GM23338 (cell line): ENCODE results near the gene ATP5ME. TPM values are rescaled to one million over a fixed set of nuclear protein-coding genes. Genes with fewer than 3 reads are reported as not detected.

Source experiments
- ATAC-seq: fragments of 200-7000 bp; cut with Tn5 transposase; 3 replicates; pipeline ENCODE4 v1.9.1; 2020
- DNase-seq: peaks from one replicate; pipeline ENCODE4 v3.0.0-alpha.2; 2015; ENCODE audit warnings: low spot score
- H2AFZ ChIP-seq: fragments of 200-600 bp; sonication (generic); 2 replicates; pipeline ENCODE4 v1.8.0; 2016; ENCODE audit warnings: antibody characterized with exemption, mild to moderate bottlenecking, moderate library complexity
- H3F3A ChIP-seq: fragments of 200-600 bp; sonication (generic); replicated peaks from 2 replicates; pipeline ENCODE4 v1.8.0; 2017; ENCODE audit warnings: antibody characterized with exemption, mixed run types, low read depth
- H3K27ac ChIP-seq: fragments of 200-600 bp; sonication (generic); 2 replicates; pipeline ENCODE4 v1.6.1; 2016; ENCODE audit warnings: low read depth
- H3K27me3 ChIP-seq: fragments of 200-600 bp; sonication (generic); 2 replicates; pipeline ENCODE4 v1.8.0; 2016; ENCODE audit warnings: mild to moderate bottlenecking, mixed run types, moderate library complexity; ENCODE audit not compliant: insufficient read depth
- H3K36me3 ChIP-seq: fragments of 200-600 bp; sonication (generic); 2 replicates; pipeline ENCODE4 v1.8.0; 2016; ENCODE audit warnings: mild to moderate bottlenecking; ENCODE audit not compliant: insufficient read depth
- H3K4me1 ChIP-seq: fragments of 200-600 bp; sonication (generic); 2 replicates; pipeline ENCODE4 v1.8.0; 2016; ENCODE audit warnings: mild to moderate bottlenecking, moderate library complexity; ENCODE audit not compliant: insufficient read depth
- H3K4me2 ChIP-seq: fragments of 200-600 bp; sonication (generic); 2 replicates; pipeline ENCODE4 v1.7.1; 2017; ENCODE audit warnings: mixed run types
- H3K4me3 ChIP-seq: fragments of 200-600 bp; sonication (generic); 2 replicates; pipeline ENCODE4 v1.6.1; 2016; ENCODE audit warnings: mixed run types
- H3K79me2 ChIP-seq: fragments of 200-600 bp; sonication (generic); replicated peaks from 2 replicates; pipeline ENCODE4 v1.8.0; 2017; ENCODE audit warnings: mild to moderate bottlenecking; ENCODE audit not compliant: insufficient read depth
- H3K9me2 ChIP-seq: fragments of 200-600 bp; sonication (generic); 2 replicates; pipeline ENCODE4 v1.8.0; 2017; ENCODE audit not compliant: insufficient read depth
- H4K20me1 ChIP-seq: fragments of 200-600 bp; sonication (generic); replicated peaks from 2 replicates; pipeline ENCODE4 v1.8.0; 2017; ENCODE audit warnings: mild to moderate bottlenecking; ENCODE audit not compliant: insufficient read depth
- H3K27ac Mint-ChIP-seq: 2 replicates; pipeline ENCODE4 v1.8.0; 2020; ENCODE audit warnings: inconsistent platforms, mild to moderate bottlenecking, moderate library complexity, mixed read lengths
- H3K27me3 Mint-ChIP-seq: 3 replicates; pipeline ENCODE4 v1.8.0; 2022; ENCODE audit warnings: low read depth, mild to moderate bottlenecking, moderate library complexity, mixed read lengths, inconsistent platforms; ENCODE audit not compliant: insufficient read depth, poor library complexity
- H3K36me3 Mint-ChIP-seq: 3 replicates; pipeline ENCODE4 v1.8.0; 2021; ENCODE audit warnings: low read depth, mild to moderate bottlenecking, inconsistent platforms, moderate library complexity, mixed read lengths
- H3K4me1 Mint-ChIP-seq: 3 replicates; pipeline ENCODE4 v1.8.0; 2020; ENCODE audit warnings: mild to moderate bottlenecking, inconsistent platforms, mixed read lengths
- H3K4me3 Mint-ChIP-seq: 3 replicates; pipeline ENCODE4 v1.8.0; 2021; ENCODE audit warnings: moderate library complexity, mild to moderate bottlenecking, inconsistent platforms, mixed read lengths
- H3K9me3 Mint-ChIP-seq: 3 replicates; pipeline ENCODE4 v1.8.0; 2020; ENCODE audit warnings: moderate library complexity, mild to moderate bottlenecking, inconsistent platforms, mixed read lengths
- CREB1 ChIP-seq: fragments of 250-450 bp; sonication (Bioruptor Pico); IDR thresholded peaks from 2 replicates; pipeline ENCODE4 v1.5.0; 2020; ENCODE audit warnings: low read depth, mild to moderate bottlenecking, moderate library complexity
- EZH2phosphoT487 ChIP-seq: fragments of 200-600 bp; sonication (generic); IDR thresholded peaks from one replicate; pipeline ENCODE4 v1.8.1; 2018; ENCODE audit warnings: antibody characterized with exemption; ENCODE audit not compliant: unreplicated experiment
- JUNB ChIP-seq: IDR thresholded peaks from one replicate; pipeline ENCODE4 v1.6.1; 2016; ENCODE audit warnings: antibody characterized with exemption; ENCODE audit not compliant: unreplicated experiment
- POLR2AphosphoS5 ChIP-seq: IDR thresholded peaks from 2 replicates; pipeline ENCODE4 v1.6.1; 2016; ENCODE audit warnings: antibody characterized with exemption, low read depth
- STAT1 ChIP-seq: IDR thresholded peaks from one replicate; pipeline ENCODE4 v1.6.1; 2016; ENCODE audit warnings: antibody characterized with exemption; ENCODE audit not compliant: unreplicated experiment
- polyA plus RNA-seq: library from polyadenylated mRNA; unstranded; fragments of >200 nt; fragmentation: Nextera tagmentation; extraction: Ambion mirVana; gene quantifications from 2 replicates; pipeline ENCODE4 v1.2.1, GENCODE V29; 2016
- total RNA-seq: library from RNA; depleted of rRNA; stranded (reverse); fragments of >200 nt; shearing (Covaris generic); gene quantifications from 2 replicates; pipeline ENCODE4 v1.2.3, GENCODE V29; 2014
- TF ChIP-seq, protein P1 (sequence below): fragments of 250-450 bp; sonication (Bioruptor Pico); IDR thresholded peaks from 2 replicates; pipeline ENCODE4 v1.5.0; 2020; ENCODE audit warnings: mild to moderate bottlenecking, moderate library complexity

Gene ATP5ME
- total and polyA plus RNA-seq, 2 experiments from 2014 or later, result 60.5 to 2,021 TPM

DNA sequence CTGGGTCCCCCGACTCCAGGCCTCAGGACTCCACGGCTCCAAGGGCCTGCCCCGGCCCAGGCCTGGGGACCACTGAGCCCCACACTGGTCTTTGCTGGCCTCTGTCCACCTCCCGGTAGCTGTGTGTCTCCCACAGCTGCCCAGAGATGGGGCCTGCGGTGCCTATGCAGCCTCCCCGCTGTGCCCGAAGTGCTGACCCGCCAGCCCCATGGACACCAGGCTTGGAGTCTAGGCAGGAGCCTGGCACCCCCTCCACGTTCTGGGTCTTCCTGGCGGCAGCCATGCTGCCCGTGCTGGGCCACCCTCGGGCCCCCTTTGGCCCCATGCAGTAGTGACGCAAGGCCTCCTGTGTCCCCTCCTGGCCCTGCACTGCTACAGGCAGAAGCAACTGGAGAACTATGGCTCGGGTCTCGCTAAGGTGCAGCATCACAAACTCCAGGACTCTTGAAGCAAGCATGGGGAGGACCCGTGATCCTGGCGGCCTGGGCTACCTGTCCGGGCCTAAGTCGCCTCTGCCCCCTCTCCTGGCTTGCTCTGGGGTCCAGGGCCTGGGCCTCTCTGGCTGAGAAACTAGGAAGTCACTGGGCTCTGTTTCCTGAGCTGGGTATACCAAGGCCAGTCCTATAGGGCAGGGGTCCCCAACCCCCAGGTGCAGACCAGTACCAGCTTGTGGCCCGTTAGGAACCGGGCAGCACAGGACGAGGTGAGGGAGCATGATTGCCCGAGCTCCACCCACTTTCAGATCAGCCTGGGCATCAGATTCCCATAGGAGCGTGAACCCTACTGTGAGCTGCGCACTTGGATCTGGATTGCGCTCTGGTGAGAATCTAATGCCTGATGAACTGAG is 1.2 kb upstream of the ATP5ME start (continued):
- no peak for TF ChIP-seq CREB1
- TF ChIP-seq, protein P1, sequence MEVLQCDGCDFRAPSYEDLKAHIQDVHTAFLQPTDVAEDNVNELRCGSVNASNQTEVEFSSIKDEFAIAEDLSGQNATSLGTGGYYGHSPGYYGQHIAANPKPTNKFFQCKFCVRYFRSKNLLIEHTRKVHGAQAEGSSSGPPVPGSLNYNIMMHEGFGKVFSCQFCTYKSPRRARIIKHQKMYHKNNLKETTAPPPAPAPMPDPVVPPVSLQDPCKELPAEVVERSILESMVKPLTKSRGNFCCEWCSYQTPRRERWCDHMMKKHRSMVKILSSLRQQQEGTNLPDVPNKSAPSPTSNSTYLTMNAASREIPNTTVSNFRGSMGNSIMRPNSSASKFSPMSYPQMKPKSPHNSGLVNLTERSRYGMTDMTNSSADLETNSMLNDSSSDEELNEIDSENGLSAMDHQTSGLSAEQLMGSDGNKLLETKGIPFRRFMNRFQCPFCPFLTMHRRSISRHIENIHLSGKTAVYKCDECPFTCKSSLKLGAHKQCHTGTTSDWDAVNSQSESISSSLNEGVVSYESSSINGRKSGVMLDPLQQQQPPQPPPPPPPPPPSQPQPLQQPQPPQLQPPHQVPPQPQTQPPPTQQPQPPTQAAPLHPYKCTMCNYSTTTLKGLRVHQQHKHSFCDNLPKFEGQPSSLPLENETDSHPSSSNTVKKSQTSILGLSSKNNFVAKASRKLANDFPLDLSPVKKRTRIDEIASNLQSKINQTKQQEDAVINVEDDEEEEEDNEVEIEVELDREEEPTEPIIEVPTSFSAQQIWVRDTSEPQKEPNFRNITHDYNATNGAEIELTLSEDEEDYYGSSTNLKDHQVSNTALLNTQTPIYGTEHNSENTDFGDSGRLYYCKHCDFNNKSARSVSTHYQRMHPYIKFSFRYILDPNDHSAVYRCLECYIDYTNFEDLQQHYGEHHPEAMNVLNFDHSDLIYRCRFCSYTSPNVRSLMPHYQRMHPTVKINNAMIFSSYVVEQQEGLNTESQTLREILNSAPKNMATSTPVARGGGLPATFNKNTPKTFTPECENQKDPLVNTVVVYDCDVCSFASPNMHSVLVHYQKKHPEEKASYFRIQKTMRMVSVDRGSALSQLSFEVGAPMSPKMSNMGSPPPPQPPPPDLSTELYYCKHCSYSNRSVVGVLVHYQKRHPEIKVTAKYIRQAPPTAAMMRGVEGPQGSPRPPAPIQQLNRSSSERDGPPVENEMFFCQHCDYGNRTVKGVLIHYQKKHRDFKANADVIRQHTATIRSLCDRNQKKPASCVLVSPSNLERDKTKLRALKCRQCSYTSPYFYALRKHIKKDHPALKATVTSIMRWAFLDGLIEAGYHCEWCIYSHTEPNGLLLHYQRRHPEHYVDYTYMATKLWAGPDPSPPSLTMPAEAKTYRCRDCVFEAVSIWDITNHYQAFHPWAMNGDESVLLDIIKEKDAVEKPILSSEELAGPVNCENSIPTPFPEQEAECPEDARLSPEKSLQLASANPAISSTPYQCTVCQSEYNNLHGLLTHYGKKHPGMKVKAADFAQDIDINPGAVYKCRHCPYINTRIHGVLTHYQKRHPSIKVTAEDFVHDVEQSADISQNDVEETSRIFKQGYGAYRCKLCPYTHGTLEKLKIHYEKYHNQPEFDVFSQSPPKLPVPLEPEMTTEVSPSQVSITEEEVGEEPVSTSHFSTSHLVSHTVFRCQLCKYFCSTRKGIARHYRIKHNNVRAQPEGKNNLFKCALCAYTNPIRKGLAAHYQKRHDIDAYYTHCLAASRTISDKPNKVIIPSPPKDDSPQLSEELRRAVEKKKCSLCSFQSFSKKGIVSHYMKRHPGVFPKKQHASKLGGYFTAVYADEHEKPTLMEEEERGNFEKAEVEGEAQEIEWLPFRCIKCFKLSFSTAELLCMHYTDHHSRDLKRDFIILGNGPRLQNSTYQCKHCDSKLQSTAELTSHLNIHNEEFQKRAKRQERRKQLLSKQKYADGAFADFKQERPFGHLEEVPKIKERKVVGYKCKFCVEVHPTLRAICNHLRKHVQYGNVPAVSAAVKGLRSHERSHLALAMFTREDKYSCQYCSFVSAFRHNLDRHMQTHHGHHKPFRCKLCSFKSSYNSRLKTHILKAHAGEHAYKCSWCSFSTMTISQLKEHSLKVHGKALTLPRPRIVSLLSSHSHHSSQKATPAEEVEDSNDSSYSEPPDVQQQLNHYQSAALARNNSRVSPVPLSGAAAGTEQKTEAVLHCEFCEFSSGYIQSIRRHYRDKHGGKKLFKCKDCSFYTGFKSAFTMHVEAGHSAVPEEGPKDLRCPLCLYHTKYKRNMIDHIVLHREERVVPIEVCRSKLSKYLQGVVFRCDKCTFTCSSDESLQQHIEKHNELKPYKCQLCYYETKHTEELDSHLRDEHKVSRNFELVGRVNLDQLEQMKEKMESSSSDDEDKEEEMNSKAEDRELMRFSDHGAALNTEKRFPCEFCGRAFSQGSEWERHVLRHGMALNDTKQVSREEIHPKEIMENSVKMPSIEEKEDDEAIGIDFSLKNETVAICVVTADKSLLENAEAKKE (CRISPR knock-in tag), result no peak
- TF ChIP-seq POLR2AphosphoS5, result no peak

DNA sequence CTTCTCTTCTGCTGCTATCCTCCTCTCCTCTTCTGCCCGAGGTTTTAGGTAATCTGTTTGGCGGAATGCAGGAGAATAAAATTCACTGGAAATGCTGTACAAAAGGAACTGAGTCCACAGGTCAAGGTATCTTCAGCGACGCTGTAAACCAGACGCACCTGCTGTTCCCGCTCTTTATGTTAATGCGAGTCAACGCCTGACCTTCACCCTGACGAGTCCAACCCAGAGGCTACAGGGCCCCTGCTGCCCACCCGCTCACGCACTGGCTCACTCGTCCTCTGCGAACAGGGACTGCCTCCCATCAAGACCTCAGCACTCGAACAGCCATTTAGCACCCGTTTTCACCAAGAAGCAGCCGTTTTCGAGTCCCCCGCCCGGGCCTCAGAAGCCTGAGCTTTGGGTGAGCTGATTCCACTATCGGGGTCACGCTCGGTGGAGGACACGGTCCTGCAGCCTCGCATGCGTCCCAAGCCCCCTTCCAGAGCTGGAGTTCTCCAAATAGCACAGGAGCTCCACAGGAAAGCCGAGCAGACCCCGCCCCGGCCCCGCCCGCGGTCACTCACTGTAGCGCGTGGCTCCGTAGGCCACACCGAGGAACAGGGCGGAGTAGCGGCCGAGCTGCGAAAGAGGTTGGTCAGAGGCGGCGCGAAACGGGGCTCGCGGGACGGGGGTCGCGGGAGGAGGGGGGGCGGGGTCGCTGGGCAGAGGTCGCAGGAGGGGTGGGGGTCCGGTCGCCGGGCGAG is 556 bp downstream of the ATP5ME start:
- Histone ChIP-seq H2AFZ (no peak overlapping the region), H3F3A (peaks cover 13% of the 10 kb centered on the region)
- peak; percentile 7 for ATAC-seq
- no peak for TF ChIP-seq EZH2phosphoT487
- no peak for TF ChIP-seq JUNB
- TF ChIP-seq, protein P1 (CRISPR knock-in tag), result no peak
- TF ChIP-seq STAT1, result no peak

More for the DNA sequence above, 556 bp downstream of the ATP5ME start:
- Histone ChIP-seq H4K20me1 (no peaks in the 10 kb centered on the region; the same call in 1 of the 2 replicates), H3K27ac (peak overlapping the region; percentile 81), H3K79me2 (peaks cover 12% of the 10 kb centered on the region), H3K36me3 (peaks cover 20% of the 10 kb centered on the region), H3K9me2 (no peaks in the 10 kb centered on the region), H3K4me1 (peaks cover 6% of the 10 kb centered on the region), H3K4me2 (peak overlapping the region; percentile 94), H3K4me3 (peak overlapping the region; percentile 96), H3K27me3 (no peaks in the 10 kb centered on the region)
- H3K36me3 Mint-ChIP-seq, result peaks cover 33% of the 10 kb centered on the region
- H3K27me3 Mint-ChIP-seq, result peaks cover 19% of the 10 kb centered on the region
- H3K4me3 Mint-ChIP-seq, result peak overlapping the region; percentile 93
- peak overlapping the region; percentile 97 for H3K27ac Mint-ChIP-seq
- peak; percentile 44 for DNase-seq
- H3K9me3 Mint-ChIP-seq, result peaks cover 3% of the 10 kb centered on the region; the same call in 1 of the 3 replicates
- peaks cover 6% of the 10 kb centered on the region for H3K4me1 Mint-ChIP-seq
